Neural progenitor cell (in vitro differentiated cells): ENCODE measurements around the gene ZNF319. TPM values are rescaled to one million over a fixed set of nuclear protein-coding genes. Genes with fewer than 3 reads are reported as not detected.

ENCODE experiments used
- DNase-seq: peaks from one replicate; pipeline ENCODE4 v3.0.0-alpha.2; 2016; ENCODE audit warnings: low spot score
- H2AFZ ChIP-seq: fragments of 200-600 bp; sonication (generic); replicated peaks from 2 replicates; pipeline ENCODE4 v1.6.1; 2016; ENCODE audit warnings: antibody characterized with exemption
- H3F3A ChIP-seq: fragments of 200-600 bp; sonication (generic); 2 replicates; pipeline ENCODE4 v1.6.1; 2016; ENCODE audit warnings: antibody characterized with exemption, low read depth
- H3K27ac ChIP-seq: fragments of 200-600 bp; sonication (generic); 2 replicates; pipeline ENCODE4 v1.5.1; 2016; ENCODE audit warnings: mild to moderate bottlenecking
- H3K27me3 ChIP-seq: fragments of 200-600 bp; sonication (generic); 2 replicates; pipeline ENCODE4 v1.6.1; 2016; ENCODE audit warnings: mild to moderate bottlenecking, moderate library complexity
- H3K36me3 ChIP-seq: fragments of 200-600 bp; sonication (generic); 2 replicates; pipeline ENCODE4 v1.5.1; 2016
- H3K4me1 ChIP-seq: fragments of 200-600 bp; sonication (generic); 2 replicates; pipeline ENCODE4 v1.6.1; 2016; ENCODE audit warnings: mixed run types
- H3K4me2 ChIP-seq: fragments of 200-600 bp; sonication (generic); 2 replicates; pipeline ENCODE4 v1.6.1; 2016
- H3K4me3 ChIP-seq: fragments of 200-600 bp; sonication (generic); 2 replicates; pipeline ENCODE4 v1.5.1; 2016
- H3K79me2 ChIP-seq: fragments of 200-600 bp; sonication (generic); 2 replicates; pipeline ENCODE4 v1.6.1; 2016; ENCODE audit warnings: low read depth
- H3K9ac ChIP-seq: fragments of 200-600 bp; sonication (generic); 2 replicates; pipeline ENCODE4 v1.6.1; 2016
- H3K9me3 ChIP-seq: fragments of 200-600 bp; sonication (generic); 2 replicates; pipeline ENCODE4 v1.5.1; 2016; ENCODE audit warnings: low read depth
- H4K20me1 ChIP-seq: fragments of 200-600 bp; sonication (generic); 2 replicates; pipeline ENCODE4 v1.6.1; 2016; ENCODE audit warnings: low read depth
- H3K27ac Mint-ChIP-seq: 3 replicates; pipeline ENCODE4 v1.8.0; 2021; ENCODE audit warnings: mixed read lengths
- H3K27me3 Mint-ChIP-seq: 2 replicates; pipeline ENCODE4 v1.8.0; 2022; ENCODE audit warnings: low read depth, mild to moderate bottlenecking, inconsistent platforms, moderate library complexity, mixed read lengths; ENCODE audit not compliant: insufficient read depth
- H3K36me3 Mint-ChIP-seq: 3 replicates; pipeline ENCODE4 v1.8.0; 2021; ENCODE audit warnings: mixed read lengths
- H3K4me1 Mint-ChIP-seq: 3 replicates; pipeline ENCODE4 v1.8.0; 2021; ENCODE audit warnings: mixed read lengths
- H3K4me3 Mint-ChIP-seq: 3 replicates; pipeline ENCODE4 v1.8.0; 2021; ENCODE audit warnings: mild to moderate bottlenecking, moderate library complexity, mixed read lengths
- H3K9me3 Mint-ChIP-seq: 3 replicates; pipeline ENCODE4 v1.8.0; 2020; ENCODE audit warnings: mixed read lengths
- EZH2 ChIP-seq: fragments of 200-600 bp; sonication (generic); IDR thresholded peaks from 2 replicates; pipeline ENCODE4 v1.6.1; 2017; ENCODE audit warnings: antibody characterized with exemption, mild to moderate bottlenecking, moderate library complexity
- EZH2phosphoT487 ChIP-seq: fragments of 200-600 bp; sonication (generic); IDR thresholded peaks from 2 replicates; pipeline ENCODE4 v1.6.1; 2017; ENCODE audit warnings: antibody characterized with exemption
- total RNA-seq: library from RNA; depleted of rRNA; stranded (reverse); fragments of >200 nt; gene quantifications from 2 replicates; pipeline ENCODE4 v1.2.3, GENCODE V29; 2015; ENCODE audit warnings: low replicate concordance
- TF ChIP-seq, protein P1 (sequence below): fragments of 200-600 bp; sonication (generic); IDR thresholded peaks from 2 replicates; pipeline ENCODE4 v1.5.1; 2017; ENCODE audit warnings: antibody characterized with exemption, mild to moderate bottlenecking

Gene ZNF319
- total RNA-seq, 1 donor from 2014 or later = 1.4 TPM

DNA sequence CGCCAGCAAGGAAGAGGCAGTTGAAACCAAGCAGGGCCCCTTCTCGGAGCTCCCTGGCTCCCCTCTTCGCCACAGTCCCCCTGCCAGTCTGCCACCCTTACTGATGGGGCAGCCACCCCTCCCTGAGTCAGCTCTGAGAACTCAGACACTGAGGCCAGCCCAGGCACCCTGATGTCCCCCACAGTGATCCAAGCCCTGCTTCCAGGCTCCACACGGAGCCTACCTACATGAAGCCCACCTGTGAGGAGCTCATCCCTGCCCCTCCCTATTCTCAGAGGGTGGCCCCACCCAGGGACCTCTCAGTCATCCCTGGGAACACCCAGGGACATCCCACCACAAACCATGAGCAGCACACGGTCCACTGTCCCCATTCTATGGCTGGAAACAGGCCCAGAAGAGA, 38.4 kb downstream of the ZNF319 start:
- H3K9me3 ChIP-seq = no peaks in the 10 kb centered on the region
- H3K27me3 Mint-ChIP-seq = peaks cover 17% of the 10 kb centered on the region
- H3K9ac ChIP-seq = no peak overlapping the region
- H3F3A ChIP-seq = no peaks in the 10 kb centered on the region
- no peak for TF ChIP-seq EZH2
- TF ChIP-seq EZH2phosphoT487 = no peak
- TF ChIP-seq, protein P1, sequence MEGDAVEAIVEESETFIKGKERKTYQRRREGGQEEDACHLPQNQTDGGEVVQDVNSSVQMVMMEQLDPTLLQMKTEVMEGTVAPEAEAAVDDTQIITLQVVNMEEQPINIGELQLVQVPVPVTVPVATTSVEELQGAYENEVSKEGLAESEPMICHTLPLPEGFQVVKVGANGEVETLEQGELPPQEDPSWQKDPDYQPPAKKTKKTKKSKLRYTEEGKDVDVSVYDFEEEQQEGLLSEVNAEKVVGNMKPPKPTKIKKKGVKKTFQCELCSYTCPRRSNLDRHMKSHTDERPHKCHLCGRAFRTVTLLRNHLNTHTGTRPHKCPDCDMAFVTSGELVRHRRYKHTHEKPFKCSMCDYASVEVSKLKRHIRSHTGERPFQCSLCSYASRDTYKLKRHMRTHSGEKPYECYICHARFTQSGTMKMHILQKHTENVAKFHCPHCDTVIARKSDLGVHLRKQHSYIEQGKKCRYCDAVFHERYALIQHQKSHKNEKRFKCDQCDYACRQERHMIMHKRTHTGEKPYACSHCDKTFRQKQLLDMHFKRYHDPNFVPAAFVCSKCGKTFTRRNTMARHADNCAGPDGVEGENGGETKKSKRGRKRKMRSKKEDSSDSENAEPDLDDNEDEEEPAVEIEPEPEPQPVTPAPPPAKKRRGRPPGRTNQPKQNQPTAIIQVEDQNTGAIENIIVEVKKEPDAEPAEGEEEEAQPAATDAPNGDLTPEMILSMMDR = no peak
- no peak overlapping the region for H3K4me3 ChIP-seq
- no peak overlapping the region for H3K4me2 ChIP-seq
- no peaks in the 10 kb centered on the region for H3K4me1 ChIP-seq
- peaks cover 3% of the 10 kb centered on the region for H3K4me1 Mint-ChIP-seq
- H3K36me3 ChIP-seq = no peaks in the 10 kb centered on the region
- H3K27me3 ChIP-seq = no peaks in the 10 kb centered on the region
- no peaks in the 10 kb centered on the region for H3K9me3 Mint-ChIP-seq
- DNase-seq = no peak
- no peaks in the 10 kb centered on the region for H3K36me3 Mint-ChIP-seq
- H3K4me3 Mint-ChIP-seq = no peak overlapping the region
- no peak overlapping the region for H3K27ac Mint-ChIP-seq
- H3K27ac ChIP-seq = no peak overlapping the region
- no peaks in the 10 kb centered on the region for H4K20me1 ChIP-seq
- H2AFZ ChIP-seq = no peak overlapping the region
- no peaks in the 10 kb centered on the region for H3K79me2 ChIP-seq

DNA sequence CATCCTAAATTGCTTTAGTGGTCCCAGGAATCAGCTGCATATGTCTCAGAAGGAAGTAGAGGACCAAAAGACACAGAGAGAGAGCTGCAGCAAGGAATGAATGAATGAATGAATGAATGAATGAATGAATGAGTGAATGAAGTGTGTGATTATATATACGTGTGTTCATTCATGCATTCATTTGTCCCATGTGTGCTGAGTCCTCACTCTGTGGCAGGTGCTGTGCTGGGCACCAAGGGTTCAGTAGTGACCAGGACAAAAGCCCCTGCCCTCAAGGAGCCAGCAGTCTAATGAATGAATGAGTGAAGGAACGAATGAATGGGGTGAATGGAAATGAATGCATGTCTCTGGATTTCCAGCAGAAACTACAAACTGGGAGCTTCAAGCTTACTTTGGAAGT, 38.9 kb downstream of the ZNF319 start:
- TF ChIP-seq, protein P1 = no peak
- TF ChIP-seq EZH2phosphoT487 (no peak), EZH2 (no peak)
- H3K27ac Mint-ChIP-seq = peak overlapping the region; percentile 17

DNA sequence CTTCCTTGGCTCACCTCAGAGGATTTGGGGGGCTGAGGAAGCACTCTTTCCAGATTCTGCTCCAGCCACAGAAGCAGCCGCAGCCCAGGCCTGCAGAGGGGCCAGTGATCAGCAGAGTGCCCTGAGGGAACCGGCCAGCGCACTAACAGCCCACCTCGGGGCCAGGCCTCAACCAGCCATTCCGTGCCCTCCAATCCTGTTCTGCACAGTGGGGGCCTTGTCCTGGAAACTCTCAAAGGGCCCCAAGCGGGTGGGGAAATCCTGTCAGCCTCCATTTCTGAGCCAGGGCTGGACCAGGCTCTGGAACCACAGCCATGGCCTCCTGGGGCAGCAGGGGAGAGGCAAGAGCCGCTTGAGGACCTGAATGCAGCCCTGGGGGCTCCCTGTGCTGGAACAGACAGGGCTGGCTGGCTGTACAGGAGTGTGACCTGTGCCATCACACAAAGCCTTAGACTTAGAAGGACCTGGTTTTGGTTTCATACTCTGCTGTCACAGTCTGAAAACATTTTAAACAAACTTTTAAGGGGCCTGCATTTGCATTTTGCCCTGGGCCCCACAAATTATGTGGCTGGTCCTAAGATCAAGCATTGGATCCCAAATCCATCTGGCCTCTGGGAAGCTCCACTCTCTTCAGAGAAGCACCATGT, 39.5 kb downstream of the ZNF319 start:
- Histone ChIP-seq H3K79me2 (no peaks in the 10 kb centered on the region), H3K4me1 (no peaks in the 10 kb centered on the region), H3K4me3 (no peak overlapping the region), H3K9ac (no peak overlapping the region), H3F3A (no peaks in the 10 kb centered on the region), H3K4me2 (no peak overlapping the region), H2AFZ (no peak overlapping the region), H3K9me3 (no peaks in the 10 kb centered on the region), H3K27ac (no peak overlapping the region), H3K27me3 (no peaks in the 10 kb centered on the region), H4K20me1 (no peaks in the 10 kb centered on the region), H3K36me3 (no peaks in the 10 kb centered on the region)
- no peak overlapping the region for H3K4me3 Mint-ChIP-seq
- peaks cover 3% of the 10 kb centered on the region for H3K4me1 Mint-ChIP-seq
- H3K27ac Mint-ChIP-seq = peak overlapping the region; percentile 17
- H3K27me3 Mint-ChIP-seq = peaks cover 17% of the 10 kb centered on the region
- no peaks in the 10 kb centered on the region for H3K9me3 Mint-ChIP-seq
- no peak for DNase-seq
- no peaks in the 10 kb centered on the region for H3K36me3 Mint-ChIP-seq
- TF ChIP-seq EZH2 (no peak), EZH2phosphoT487 (no peak)
- TF ChIP-seq, protein P1 = no peak

More for the DNA sequence above, 38.9 kb downstream of the ZNF319 start:
- Mint-ChIP-seq H3K4me1 (peaks cover 3% of the 10 kb centered on the region), H3K4me3 (no peak overlapping the region), H3K36me3 (no peaks in the 10 kb centered on the region), H3K27me3 (peaks cover 17% of the 10 kb centered on the region), H3K9me3 (no peaks in the 10 kb centered on the region)
- H3K9me3 ChIP-seq = no peaks in the 10 kb centered on the region
- H3K79me2 ChIP-seq = no peaks in the 10 kb centered on the region
- H2AFZ ChIP-seq = no peak overlapping the region
- H3K9ac ChIP-seq = no peak overlapping the region
- DNase-seq = no peak
- H3K36me3 ChIP-seq = no peaks in the 10 kb centered on the region
- H3K4me3 ChIP-seq = no peak overlapping the region
- no peaks in the 10 kb centered on the region for H3K4me1 ChIP-seq
- no peaks in the 10 kb centered on the region for H3F3A ChIP-seq
- no peak overlapping the region for H3K27ac ChIP-seq
- no peaks in the 10 kb centered on the region for H3K27me3 ChIP-seq
- H3K4me2 ChIP-seq = no peak overlapping the region
- H4K20me1 ChIP-seq = no peaks in the 10 kb centered on the region
